ENCODE data around the gene SLC30A7. TPM values are rescaled to one million over a fixed set of nuclear protein-coding genes. Genes with fewer than 3 reads are reported as not detected.

The SLC30A7 gene
- total and polyA plus RNA-seq, 4 donors, result 6.0 to 38.9 (median 10.9) TPM

DNA sequence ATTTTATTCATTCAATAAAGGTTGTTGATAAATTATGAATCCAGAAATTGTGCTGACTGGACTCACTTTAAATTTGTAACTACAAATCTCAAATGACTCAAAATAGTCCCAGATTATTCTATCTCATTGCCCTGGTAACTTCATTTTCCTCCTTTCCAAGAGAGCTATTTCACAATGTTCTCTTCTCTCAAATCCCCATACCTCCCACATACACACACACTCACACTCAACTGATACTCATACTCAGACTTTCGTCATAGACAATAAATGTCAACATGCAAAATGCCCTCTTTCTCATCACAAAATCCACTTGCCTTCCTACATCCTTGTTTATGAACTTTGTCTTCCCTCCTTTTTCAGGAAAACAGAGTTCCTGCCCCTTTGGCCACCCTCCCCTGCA, 34.5 kb upstream of the SLC30A7 start (continued):
- TF ChIP-seq HNF4A (conservative IDR thresholded peaks at IDR 0.05), result no peak
- TF ChIP-seq NR2F2 (IDR thresholded peaks at IDR 0.05), result no peak
- no peak for TF ChIP-seq FOXA1 (IDR thresholded peaks at IDR 0.05)
- no peak for TF ChIP-seq YY1 (IDR thresholded peaks at IDR 0.05)
- TF ChIP-seq, protein P1, sequence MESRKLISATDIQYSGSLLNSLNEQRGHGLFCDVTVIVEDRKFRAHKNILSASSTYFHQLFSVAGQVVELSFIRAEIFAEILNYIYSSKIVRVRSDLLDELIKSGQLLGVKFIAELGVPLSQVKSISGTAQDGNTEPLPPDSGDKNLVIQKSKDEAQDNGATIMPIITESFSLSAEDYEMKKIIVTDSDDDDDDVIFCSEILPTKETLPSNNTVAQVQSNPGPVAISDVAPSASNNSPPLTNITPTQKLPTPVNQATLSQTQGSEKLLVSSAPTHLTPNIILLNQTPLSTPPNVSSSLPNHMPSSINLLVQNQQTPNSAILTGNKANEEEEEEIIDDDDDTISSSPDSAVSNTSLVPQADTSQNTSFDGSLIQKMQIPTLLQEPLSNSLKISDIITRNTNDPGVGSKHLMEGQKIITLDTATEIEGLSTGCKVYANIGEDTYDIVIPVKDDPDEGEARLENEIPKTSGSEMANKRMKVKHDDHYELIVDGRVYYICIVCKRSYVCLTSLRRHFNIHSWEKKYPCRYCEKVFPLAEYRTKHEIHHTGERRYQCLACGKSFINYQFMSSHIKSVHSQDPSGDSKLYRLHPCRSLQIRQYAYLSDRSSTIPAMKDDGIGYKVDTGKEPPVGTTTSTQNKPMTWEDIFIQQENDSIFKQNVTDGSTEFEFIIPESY (IDR thresholded peaks at IDR 0.05), result no peak
- TF ChIP-seq, protein P2, sequence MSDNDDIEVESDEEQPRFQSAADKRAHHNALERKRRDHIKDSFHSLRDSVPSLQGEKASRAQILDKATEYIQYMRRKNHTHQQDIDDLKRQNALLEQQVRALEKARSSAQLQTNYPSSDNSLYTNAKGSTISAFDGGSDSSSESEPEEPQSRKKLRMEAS (IDR thresholded peaks at IDR 0.05), result no peak
- no peak for TF ChIP-seq EGR1 (IDR thresholded peaks at IDR 0.05; ENCODE audit: low read depth in 2 of 2)

DNA sequence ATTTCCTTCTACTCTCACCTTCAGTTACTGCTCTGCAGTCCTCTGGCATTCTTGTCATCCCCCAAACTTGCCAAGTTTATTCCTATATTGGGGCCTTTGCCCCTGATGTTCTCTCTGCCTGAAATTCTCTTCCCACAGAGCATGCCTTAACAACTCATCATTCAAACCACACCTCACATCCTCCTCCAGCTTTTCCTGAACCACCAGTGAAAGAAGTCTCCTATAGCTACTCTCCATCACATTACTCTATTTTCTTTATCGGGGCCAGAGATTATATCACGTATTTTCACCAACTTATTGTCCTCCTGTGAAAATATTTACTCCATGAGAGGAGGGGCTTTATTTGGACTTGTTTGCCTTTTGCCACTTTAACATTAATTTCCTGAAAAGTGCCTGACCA, 33.3 kb upstream of the SLC30A7 start:
- 95% methylated on average over 2 of the region's 2 CpGs for WGBS
- no peak overlapping the region for H3K9ac ChIP-seq (ENCODE audit: low read depth in 1 of 2, low read length in 2 of 2)
- no peaks in the 10 kb centered on the region for H3K9me3 ChIP-seq (ENCODE audit: control insufficient read depth in 4 of 4, low read length in 3 of 4)
- no peak overlapping the region for H3K4me3 ChIP-seq (ENCODE audit: low read depth in 1 of 3, low read length in 3 of 3)
- DNase-seq (ENCODE audit: low spot score), result no peak
- no peaks in the 10 kb centered on the region for H3K36me3 ChIP-seq (ENCODE audit: control insufficient read depth in 4 of 4, insufficient read depth in 3 of 4, low read depth in 1 of 4, low read length in 3 of 4)
- no peaks in the 10 kb centered on the region for H3K4me1 ChIP-seq (ENCODE audit: control insufficient read depth in 4 of 4, insufficient read depth in 4 of 4, low read length in 3 of 4)
- H3K27ac ChIP-seq (ENCODE audit: low read depth in 1 of 2, low read length in 2 of 2), result no peak overlapping the region
- no peaks in the 10 kb centered on the region for H3K27me3 ChIP-seq (ENCODE audit: control insufficient read depth in 4 of 4, insufficient read depth in 4 of 4, low read length in 3 of 4)
- TF ChIP-seq TAF1 (conservative IDR thresholded peaks at IDR 0.05) (no peak), GABPA (IDR thresholded peaks at IDR 0.05 in 1 of 2, conservative IDR thresholded peaks at IDR 0.05 in 1 of 2) (no peak), HNF4A (conservative IDR thresholded peaks at IDR 0.05) (no peak), NR2F2 (IDR thresholded peaks at IDR 0.05) (no peak), RXRA (IDR thresholded peaks at IDR 0.05) (no peak), FOXA2 (IDR thresholded peaks at IDR 0.05) (no peak), YY1 (IDR thresholded peaks at IDR 0.05) (no peak)
- TF ChIP-seq, protein P3, sequence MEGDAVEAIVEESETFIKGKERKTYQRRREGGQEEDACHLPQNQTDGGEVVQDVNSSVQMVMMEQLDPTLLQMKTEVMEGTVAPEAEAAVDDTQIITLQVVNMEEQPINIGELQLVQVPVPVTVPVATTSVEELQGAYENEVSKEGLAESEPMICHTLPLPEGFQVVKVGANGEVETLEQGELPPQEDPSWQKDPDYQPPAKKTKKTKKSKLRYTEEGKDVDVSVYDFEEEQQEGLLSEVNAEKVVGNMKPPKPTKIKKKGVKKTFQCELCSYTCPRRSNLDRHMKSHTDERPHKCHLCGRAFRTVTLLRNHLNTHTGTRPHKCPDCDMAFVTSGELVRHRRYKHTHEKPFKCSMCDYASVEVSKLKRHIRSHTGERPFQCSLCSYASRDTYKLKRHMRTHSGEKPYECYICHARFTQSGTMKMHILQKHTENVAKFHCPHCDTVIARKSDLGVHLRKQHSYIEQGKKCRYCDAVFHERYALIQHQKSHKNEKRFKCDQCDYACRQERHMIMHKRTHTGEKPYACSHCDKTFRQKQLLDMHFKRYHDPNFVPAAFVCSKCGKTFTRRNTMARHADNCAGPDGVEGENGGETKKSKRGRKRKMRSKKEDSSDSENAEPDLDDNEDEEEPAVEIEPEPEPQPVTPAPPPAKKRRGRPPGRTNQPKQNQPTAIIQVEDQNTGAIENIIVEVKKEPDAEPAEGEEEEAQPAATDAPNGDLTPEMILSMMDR (IDR thresholded peaks at IDR 0.05; ENCODE audit: low read depth, low read length, missing input control), result no peak
- TF ChIP-seq, protein P4, sequence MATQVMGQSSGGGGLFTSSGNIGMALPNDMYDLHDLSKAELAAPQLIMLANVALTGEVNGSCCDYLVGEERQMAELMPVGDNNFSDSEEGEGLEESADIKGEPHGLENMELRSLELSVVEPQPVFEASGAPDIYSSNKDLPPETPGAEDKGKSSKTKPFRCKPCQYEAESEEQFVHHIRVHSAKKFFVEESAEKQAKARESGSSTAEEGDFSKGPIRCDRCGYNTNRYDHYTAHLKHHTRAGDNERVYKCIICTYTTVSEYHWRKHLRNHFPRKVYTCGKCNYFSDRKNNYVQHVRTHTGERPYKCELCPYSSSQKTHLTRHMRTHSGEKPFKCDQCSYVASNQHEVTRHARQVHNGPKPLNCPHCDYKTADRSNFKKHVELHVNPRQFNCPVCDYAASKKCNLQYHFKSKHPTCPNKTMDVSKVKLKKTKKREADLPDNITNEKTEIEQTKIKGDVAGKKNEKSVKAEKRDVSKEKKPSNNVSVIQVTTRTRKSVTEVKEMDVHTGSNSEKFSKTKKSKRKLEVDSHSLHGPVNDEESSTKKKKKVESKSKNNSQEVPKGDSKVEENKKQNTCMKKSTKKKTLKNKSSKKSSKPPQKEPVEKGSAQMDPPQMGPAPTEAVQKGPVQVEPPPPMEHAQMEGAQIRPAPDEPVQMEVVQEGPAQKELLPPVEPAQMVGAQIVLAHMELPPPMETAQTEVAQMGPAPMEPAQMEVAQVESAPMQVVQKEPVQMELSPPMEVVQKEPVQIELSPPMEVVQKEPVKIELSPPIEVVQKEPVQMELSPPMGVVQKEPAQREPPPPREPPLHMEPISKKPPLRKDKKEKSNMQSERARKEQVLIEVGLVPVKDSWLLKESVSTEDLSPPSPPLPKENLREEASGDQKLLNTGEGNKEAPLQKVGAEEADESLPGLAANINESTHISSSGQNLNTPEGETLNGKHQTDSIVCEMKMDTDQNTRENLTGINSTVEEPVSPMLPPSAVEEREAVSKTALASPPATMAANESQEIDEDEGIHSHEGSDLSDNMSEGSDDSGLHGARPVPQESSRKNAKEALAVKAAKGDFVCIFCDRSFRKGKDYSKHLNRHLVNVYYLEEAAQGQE (IDR thresholded peaks at IDR 0.05), result no peak

All from liver (tissue), 9 donors.